Sigmoid colon (tissue), 7 donors: ENCODE measurements around the gene MEX3C. TPM values are rescaled to one million over a fixed set of nuclear protein-coding genes. Genes with fewer than 3 reads are reported as not detected.

ENCODE experiments used
- DNase-seq: peaks from one replicate; pipeline ENCODE4 v3.0.0-alpha.2; 2019
- H3K27ac ChIP-seq, 4 donors: fragments of 200-600 bp; sonication (generic); one replicate each; pipeline ENCODE4 v1.5.1; 2016 to 2019; ENCODE audit warnings: mild to moderate bottlenecking in 1 of 4
- H3K27me3 ChIP-seq, 3 donors: fragments of 200-600 bp; sonication (generic); one replicate each; pipeline ENCODE4 v1.5.1; 2019; ENCODE audit warnings: mild to moderate bottlenecking in 1 of 3
- H3K36me3 ChIP-seq, 4 donors: fragments of 200-600 bp; sonication (generic); one replicate each; pipeline ENCODE4 v1.5.1; 2016 to 2019
- H3K4me1 ChIP-seq, 4 donors: fragments of 200-600 bp; sonication (generic); one replicate each; pipeline ENCODE4 v1.5.1; 2017 to 2019
- H3K4me3 ChIP-seq, 4 donors: fragments of 200-600 bp; sonication (generic); one replicate each; pipeline ENCODE4 v1.5.1; 2017 to 2019; ENCODE audit warnings: mild to moderate bottlenecking in 2 of 4, moderate library complexity in 1 of 4
- H3K9me3 ChIP-seq, 4 donors: fragments of 200-600 bp in 3 of 4; sonication (generic) in 3 of 4; one replicate each; pipeline versions ENCODE4 v1.5.1 to v1.6.1; 2013 to 2019
- EP300 ChIP-seq, 4 donors: sonication (generic); formaldehyde crosslinking; IDR thresholded peaks; one replicate each; pipeline ENCODE4 v1.6.1; 2017; ENCODE audit warnings: antibody characterized with exemption in 4 of 4
- POLR2A ChIP-seq, 2 donors: fragments of 450-650 bp; IDR thresholded peaks; one replicate each; pipeline ENCODE4 v1.6.1; 2016; ENCODE audit warnings: antibody characterized with exemption in 2 of 2, mild to moderate bottlenecking in 2 of 2, moderate library complexity in 2 of 2
- POLR2AphosphoS5 ChIP-seq, 4 donors: sonication (generic); formaldehyde crosslinking; IDR thresholded peaks; one replicate each; pipeline ENCODE4 v1.6.1; 2017; ENCODE audit warnings: antibody characterized with exemption in 4 of 4
- WGBS, 2 donors: extraction: QIAGEN DNeasy Blood & Tissue Kit; methylation state at CpG; one replicate each; pipeline ENCODE4 v1.1.7; 2013; 5-methylcytosine and 5-hydroxymethylcytosine counted together
- intact Hi-C: fragments of 100-400 bp; cut with DNase I; formaldehyde crosslinking; loops from one replicate; pipeline ENCODE4 v1.15.1; 2023
- polyA plus RNA-seq, 3 donors: library from polyadenylated mRNA; stranded (reverse); fragments of 200-250 nt; gene quantifications; one replicate each; pipeline ENCODE4 v1.2.3, GENCODE V29; 2013
- total RNA-seq, 4 donors: library from RNA; depleted of rRNA; stranded (reverse); fragments of >200 nt; gene quantifications; one replicate each; pipeline ENCODE4 v1.1.0, GENCODE V29; 2016
- TF ChIP-seq, protein P1 (sequence below), 4 experiments: fragments of 450-650 bp in 3 of 4; fragments of 200-600 bp in 1 of 4; IDR thresholded peaks; one replicate each; pipeline ENCODE4 v1.5.1; 2016 to 2019; ENCODE audit warnings: antibody characterized with exemption in 4 of 4, mild to moderate bottlenecking in 3 of 4, moderate library complexity in 2 of 4
- donor health status: healthy with polysubstance abuse.
- donor health status: Bipolar disorder and iron deficiency.
- donor health status: healthy.

The MEX3C gene
- total RNA-seq (10 to 100 TPM; 18.4 to 20.7 (median 20.2) TPM), polyA plus RNA-seq (10 to 100 TPM; 10.2 to 14.1 (median 11.8) TPM)

DNA sequence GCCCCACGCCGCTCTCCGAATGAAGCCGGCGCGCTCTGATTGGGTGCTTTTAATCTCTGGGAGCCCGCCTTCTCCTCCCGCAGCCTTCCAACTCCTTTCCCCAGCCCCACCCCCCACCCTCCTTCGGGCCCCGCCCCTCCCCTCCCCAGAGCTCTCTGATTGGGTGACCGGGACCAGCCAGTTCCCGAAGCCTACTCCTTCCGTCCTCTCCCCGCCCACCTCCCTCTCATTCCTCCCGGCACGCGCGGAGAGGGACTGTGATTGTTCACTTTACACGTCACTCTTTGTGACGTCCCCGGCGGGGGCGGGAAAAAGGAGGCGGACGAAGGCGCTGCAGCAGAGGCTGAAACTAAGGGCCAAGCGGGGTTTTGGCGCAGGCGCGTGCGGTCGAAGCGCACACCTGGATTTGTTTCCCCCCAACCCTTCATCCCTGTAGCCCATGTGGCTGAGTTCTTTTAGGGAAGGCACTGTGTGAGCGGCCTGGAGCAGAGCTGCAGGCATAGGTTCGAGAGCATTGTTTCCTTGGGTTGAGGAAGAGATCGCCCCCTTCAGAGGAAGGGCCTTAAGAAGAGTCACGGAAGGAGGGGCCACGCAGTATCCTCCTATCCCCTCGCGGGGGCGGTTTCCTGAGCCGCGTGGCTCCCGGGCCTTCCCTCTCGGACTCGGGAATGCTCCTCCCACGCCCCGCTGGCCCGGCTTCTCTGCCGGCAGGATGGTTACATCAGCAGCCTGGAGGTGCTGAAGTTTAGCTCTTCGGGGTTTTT, at the start of gene MEX3C:
TSS of gene MEX3C (minus strand) at position 21 of the 764 bp plus-strand sequence. CDS start 361 bp downstream, outside the sequence.
- TF ChIP-seq POLR2AphosphoS5 (IDR thresholded peaks at IDR 0.05) (peak; percentile 69 to 93 (median 72)), EP300 (IDR thresholded peaks at IDR 0.05) (no peak), POLR2A (IDR thresholded peaks at IDR 0.05) (peak in 1 of 2 donors; percentile 44)
- TF ChIP-seq, protein P1, sequence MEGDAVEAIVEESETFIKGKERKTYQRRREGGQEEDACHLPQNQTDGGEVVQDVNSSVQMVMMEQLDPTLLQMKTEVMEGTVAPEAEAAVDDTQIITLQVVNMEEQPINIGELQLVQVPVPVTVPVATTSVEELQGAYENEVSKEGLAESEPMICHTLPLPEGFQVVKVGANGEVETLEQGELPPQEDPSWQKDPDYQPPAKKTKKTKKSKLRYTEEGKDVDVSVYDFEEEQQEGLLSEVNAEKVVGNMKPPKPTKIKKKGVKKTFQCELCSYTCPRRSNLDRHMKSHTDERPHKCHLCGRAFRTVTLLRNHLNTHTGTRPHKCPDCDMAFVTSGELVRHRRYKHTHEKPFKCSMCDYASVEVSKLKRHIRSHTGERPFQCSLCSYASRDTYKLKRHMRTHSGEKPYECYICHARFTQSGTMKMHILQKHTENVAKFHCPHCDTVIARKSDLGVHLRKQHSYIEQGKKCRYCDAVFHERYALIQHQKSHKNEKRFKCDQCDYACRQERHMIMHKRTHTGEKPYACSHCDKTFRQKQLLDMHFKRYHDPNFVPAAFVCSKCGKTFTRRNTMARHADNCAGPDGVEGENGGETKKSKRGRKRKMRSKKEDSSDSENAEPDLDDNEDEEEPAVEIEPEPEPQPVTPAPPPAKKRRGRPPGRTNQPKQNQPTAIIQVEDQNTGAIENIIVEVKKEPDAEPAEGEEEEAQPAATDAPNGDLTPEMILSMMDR (IDR thresholded peaks at IDR 0.05) = no peak
- no peaks in the 10 kb centered on the region for H3K9me3 ChIP-seq
- peak; percentile 100 for DNase-seq
- intact Hi-C loops = loop anchor here (2.0 to 10.0 kb wide), 6 partner anchors 133 to 916 kb away; partner anchors contain the start of genes ELAC1, MBD1 and ME2
- 0% methylated on average over 51 of the region's 51 CpGs for WGBS, 2 donors
- H3K4me3 ChIP-seq = peak within 1 kb of the TSS; percentile 71 to 97 (median 83)
- H3K4me1 ChIP-seq = peaks cover 0 to 33% (median 26%) of the 10 kb centered on the region in 4 donors
- H3K27ac ChIP-seq = peak within 1 kb of the TSS; percentile 98 to 99 (median 99)
- no peaks in the 10 kb centered on the region for H3K27me3 ChIP-seq
- no peaks in the 10 kb centered on the region for H3K36me3 ChIP-seq

DNA sequence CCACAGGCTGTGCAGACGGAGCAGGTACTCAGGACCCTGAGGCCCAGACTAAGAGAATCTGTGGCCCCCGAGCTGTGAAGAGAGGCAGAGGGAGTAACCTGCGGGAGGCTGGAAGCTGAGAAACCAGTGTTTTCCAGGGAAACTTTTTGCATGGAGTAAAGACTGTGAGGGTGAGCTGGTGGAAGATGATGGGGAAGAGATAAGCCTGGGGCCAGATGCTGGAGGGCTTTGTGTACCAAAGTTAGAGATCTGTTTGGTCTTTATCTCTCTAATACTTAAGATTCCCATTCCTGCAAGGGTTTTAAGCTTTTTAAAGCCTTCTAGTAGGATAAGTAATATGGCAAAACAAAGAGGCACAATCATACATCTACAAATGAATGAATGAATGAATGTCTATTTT, 43.7 kb upstream of the MEX3C start:
- intact Hi-C loops = no loop called here

DNA sequence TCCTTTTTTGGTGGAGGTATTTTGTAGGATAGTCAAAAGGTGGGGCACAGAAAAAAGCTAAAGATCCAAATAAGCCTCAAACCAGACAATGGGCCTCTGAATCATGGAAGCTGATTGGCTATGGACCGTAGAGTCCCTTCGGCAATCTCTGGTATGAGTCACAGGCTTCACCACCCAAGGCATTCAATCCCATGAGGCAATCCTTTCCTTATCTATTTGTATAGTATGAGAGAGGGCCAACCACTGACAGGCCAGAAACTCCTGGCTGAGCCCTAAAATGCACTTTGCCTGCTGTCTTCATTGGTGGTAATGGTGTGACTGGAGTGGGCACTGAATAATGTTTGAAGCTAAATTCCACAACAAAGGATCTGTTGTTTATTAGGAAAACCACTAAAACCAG, 38.7 kb upstream of the MEX3C start:
- WGBS, 2 donors = 33 to 63% methylated on average over 2 of the region's 2 CpGs
- H3K27ac ChIP-seq = no peak overlapping the region

More for the DNA sequence above, 43.7 kb upstream of the MEX3C start:
- no peak overlapping the region for H3K27ac ChIP-seq
- no peaks in the 10 kb centered on the region for H3K9me3 ChIP-seq
- TF ChIP-seq POLR2A (IDR thresholded peaks at IDR 0.05) = no peak
- no peak for TF ChIP-seq EP300 (IDR thresholded peaks at IDR 0.05)
- TF ChIP-seq, protein P1 (IDR thresholded peaks at IDR 0.05) = no peak
- no peak for TF ChIP-seq POLR2AphosphoS5 (IDR thresholded peaks at IDR 0.05)
- H3K27me3 ChIP-seq = no peaks in the 10 kb centered on the region
- H3K4me1 ChIP-seq = no peaks in the 10 kb centered on the region
- no peaks in the 10 kb centered on the region for H3K36me3 ChIP-seq
- H3K4me3 ChIP-seq = no peak overlapping the region
- DNase-seq = no peak
- WGBS, 2 donors = 71 to 77% methylated on average over 3 of the region's 3 CpGs

DNA sequence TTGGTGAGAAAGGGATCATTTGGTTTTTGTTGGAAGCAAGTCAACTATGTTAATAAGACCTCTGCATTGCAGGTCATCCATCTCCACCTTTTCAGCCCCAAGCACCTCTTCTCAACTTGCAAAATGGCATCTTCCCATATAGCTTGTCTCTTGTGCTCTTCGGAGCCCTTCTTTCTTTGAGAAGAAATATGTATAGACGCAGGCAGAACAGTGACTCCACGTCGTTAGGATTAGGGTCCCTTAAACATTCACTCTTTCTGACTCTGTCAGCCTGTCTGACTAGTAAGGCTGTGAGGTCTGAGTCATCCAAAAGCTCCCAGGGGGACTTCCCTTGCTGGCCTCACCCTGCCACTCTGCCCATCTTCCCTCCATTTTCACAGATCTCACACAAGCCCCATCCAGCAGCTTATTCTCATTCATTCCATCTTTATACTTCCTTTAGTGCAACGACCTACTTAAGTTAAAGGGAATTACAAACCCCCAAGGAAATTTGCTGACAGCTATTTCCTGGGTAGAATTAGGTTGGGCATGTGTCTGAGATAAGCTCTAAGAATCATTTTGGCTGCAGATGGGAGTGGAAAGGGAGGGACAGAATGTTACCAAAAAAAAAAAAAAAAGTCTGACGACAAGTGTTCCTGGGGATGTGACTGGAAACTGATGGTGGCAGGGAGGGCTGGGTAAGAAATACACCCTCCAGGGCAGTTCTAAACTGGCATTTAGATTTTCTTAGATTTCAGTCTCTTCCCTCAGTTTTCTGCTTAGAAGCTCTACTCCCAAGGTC, 37.7 kb upstream of the MEX3C start:
- Histone ChIP-seq H3K27ac (no peak overlapping the region), H3K36me3 (no peaks in the 10 kb centered on the region), H3K27me3 (no peaks in the 10 kb centered on the region), H3K9me3 (no peaks in the 10 kb centered on the region), H3K4me3 (no peak overlapping the region), H3K4me1 (no peaks in the 10 kb centered on the region)
- DNase-seq = no peak
- TF ChIP-seq, protein P1 (IDR thresholded peaks at IDR 0.05) = no peak
- no peak for TF ChIP-seq EP300 (IDR thresholded peaks at IDR 0.05)
- no peak for TF ChIP-seq POLR2A (IDR thresholded peaks at IDR 0.05)
- TF ChIP-seq POLR2AphosphoS5 (IDR thresholded peaks at IDR 0.05) = no peak
- intact Hi-C loops = no loop called here
- 60 to 65% methylated on average over 6 of the region's 6 CpGs for WGBS, 2 donors

More for the DNA sequence above, 38.7 kb upstream of the MEX3C start:
- DNase-seq = no peak
- intact Hi-C loops = no loop called here
- no peak overlapping the region for H3K4me3 ChIP-seq
- H3K27me3 ChIP-seq = no peaks in the 10 kb centered on the region
- H3K9me3 ChIP-seq = no peaks in the 10 kb centered on the region
- no peaks in the 10 kb centered on the region for H3K36me3 ChIP-seq
- no peaks in the 10 kb centered on the region for H3K4me1 ChIP-seq
- no peak for TF ChIP-seq EP300 (IDR thresholded peaks at IDR 0.05)
- TF ChIP-seq, protein P1 (IDR thresholded peaks at IDR 0.05) = no peak
- no peak for TF ChIP-seq POLR2A (IDR thresholded peaks at IDR 0.05)
- TF ChIP-seq POLR2AphosphoS5 (IDR thresholded peaks at IDR 0.05) = no peak
